ENCODE data around the gene ALOXE3. TPM values are rescaled to one million over a fixed set of nuclear protein-coding genes. Genes with fewer than 3 reads are reported as not detected.

Gene ALOXE3
- total RNA-seq, 1 experiment from 2014 or later = 0.13 TPM

- H4K5ac ChIP-seq (ENCODE audit: insufficient read length, low read depth, low read length) = no peak overlapping the region
Measured at GRCh38 chr17:8081876-8082275, 36.4 kb downstream of the ALOXE3 start.

More at GRCh38 chr17:8081876-8082275, 36.4 kb downstream of the ALOXE3 start:
- Histone ChIP-seq H4K20me1 (ENCODE audit: control insufficient read depth, insufficient read depth, insufficient read length) (no peaks in the 10 kb centered on the region), H2AFZ (ENCODE audit: low read length) (no peak overlapping the region), H4K8ac (replicated peaks; ENCODE audit: insufficient read length, low read depth, low read length) (no peak overlapping the region), H3K27ac (ENCODE audit: insufficient read length, low read depth, low read length) (no peak overlapping the region), H3K27me3 (ENCODE audit: insufficient read depth, low read length) (peaks cover 3% of the 10 kb centered on the region; the same call in 1 of the 2 replicates), H3K4me1 (ENCODE audit: insufficient read depth, low read length) (no peaks in the 10 kb centered on the region; the same call in 1 of the 2 replicates), H2BK12ac (ENCODE audit: insufficient read length, low read depth, low read length) (no peak overlapping the region), H3K18ac (ENCODE audit: insufficient read length, low read depth, low read length) (no peak overlapping the region), H2BK15ac (ENCODE audit: low read depth, low read length) (no peak overlapping the region), H4K91ac (ENCODE audit: insufficient read length, low read depth, low read length) (no peak overlapping the region), H3K4ac (ENCODE audit: low read depth, low read length) (no peak overlapping the region), H3K56ac (ENCODE audit: insufficient read length, low read depth, low read length) (no peak overlapping the region), H2BK120ac (ENCODE audit: low read depth, low read length, poor library complexity, severe bottlenecking) (no peak overlapping the region), H3K9me3 (ENCODE audit: control insufficient read depth, low read depth, low read length) (no peaks in the 10 kb centered on the region), H3K79me1 (ENCODE audit: insufficient read depth, low read depth, low read length, poor library complexity, severe bottlenecking) (no peaks in the 10 kb centered on the region), H2BK5ac (ENCODE audit: insufficient read length, low read length) (no peak overlapping the region), H3K23me2 (ENCODE audit: insufficient read length, low read depth, low read length, poor library complexity, severe bottlenecking) (peaks cover 10% of the 10 kb centered on the region), H3K79me2 (ENCODE audit: insufficient read depth, low read length) (no peaks in the 10 kb centered on the region), H2BK20ac (ENCODE audit: low read depth, low read length, poor library complexity, severe bottlenecking) (no peak overlapping the region), H3K9ac (ENCODE audit: extremely low read depth, insufficient read length, low read length) (no peak overlapping the region), H3K4me2 (ENCODE audit: insufficient read depth, insufficient read length, low read length) (no peak overlapping the region), H3T11ph (ENCODE audit: low read length) (no peak overlapping the region), H3K23ac (ENCODE audit: insufficient read length, low read depth, low read length) (no peak overlapping the region), H2AK5ac (ENCODE audit: insufficient read length, low read length) (no peak overlapping the region), H3K14ac (ENCODE audit: insufficient read depth, low read length) (no peak overlapping the region)
- Mint-ChIP-seq H3K9me3 (peaks cover 4 to 9% of the 10 kb centered on the region in 2 experiments; a peak in 2 of 5 replicates), H3K36me3 (ENCODE audit: insufficient read depth in 1 of 3, low read depth in 3 of 3) (peaks cover 0 to 10% (median 0%) of the 10 kb centered on the region in 3 experiments; a peak in 1 of 7 replicates), H3K27ac (no peak overlapping the region; a peak in 1 of 7 replicates), H3K4me1 (peaks cover 10% of the 10 kb centered on the region in 2 experiments), H3K4me3 (no peak overlapping the region; a peak in 1 of 5 replicates), H3K27me3 (ENCODE audit: low read depth) (peaks cover 61% of the 10 kb centered on the region)
- no CpG with 5 or more reads among the region's 3 CpGs for WGBS (ENCODE audit: extremely low coverage, insufficient read length, low lambda C conversion rate)
- TF ChIP-seq CTCF (conservative IDR thresholded peaks at IDR 0.05) = no peak
- no peak for DNase-seq

Measured in H9 (cell line).